Ishikawa (cell line): ENCODE data around the gene CCDC97.

Experiments used
- EP300 ChIP-seq: IDR thresholded peaks from 2 replicates; pipeline ENCODE4 v1.6.1; 2012; ENCODE audit warnings: borderline replicate concordance
- NFIC ChIP-seq: IDR thresholded peaks from 2 replicates; pipeline ENCODE4 v1.6.1; 2012
- RAD21 ChIP-seq: IDR thresholded peaks from 2 replicates; pipeline ENCODE4 v1.6.1; 2012; ENCODE audit warnings: low read depth
- TEAD4 ChIP-seq: IDR thresholded peaks from 2 replicates; pipeline ENCODE4 v1.6.1; 2012
- TF ChIP-seq, protein P1 (sequence below): IDR thresholded peaks from 2 replicates; pipeline ENCODE4 v1.6.1; 2012

DNA sequence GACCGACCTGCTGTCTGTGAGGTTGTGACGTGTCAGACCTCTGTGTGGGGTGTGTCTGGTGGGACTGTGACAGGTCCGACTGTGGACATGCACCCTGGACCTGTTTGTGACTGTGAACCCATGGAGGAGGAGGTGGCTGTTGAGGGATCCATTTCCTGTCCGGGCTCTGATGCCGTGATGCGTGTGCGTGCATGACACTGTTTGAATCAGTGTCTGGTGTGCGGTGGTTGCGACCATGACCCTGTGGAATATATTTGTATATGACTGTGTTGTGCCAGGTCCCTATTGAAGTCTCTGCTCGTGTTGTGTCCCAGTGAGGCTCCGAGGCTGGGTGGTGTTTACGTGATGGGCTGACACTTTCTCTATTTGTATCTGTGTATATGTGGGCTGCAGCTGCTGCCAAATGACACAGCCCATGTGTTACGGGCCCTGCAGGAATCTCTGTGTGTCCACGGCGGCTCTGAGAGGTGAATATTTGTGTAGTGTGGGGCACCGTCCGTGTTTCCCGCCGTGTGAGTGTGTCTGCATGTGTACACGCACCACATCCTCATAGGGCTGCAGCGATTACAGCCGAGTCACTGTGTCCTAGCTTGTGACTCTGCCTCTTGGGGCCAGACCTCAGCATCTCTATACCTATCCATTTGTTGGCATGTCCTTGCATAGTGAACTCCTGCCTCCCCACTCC, 18.3 kb downstream of the CCDC97 start:
- no peak for TF ChIP-seq RAD21
- TF ChIP-seq, protein P1, sequence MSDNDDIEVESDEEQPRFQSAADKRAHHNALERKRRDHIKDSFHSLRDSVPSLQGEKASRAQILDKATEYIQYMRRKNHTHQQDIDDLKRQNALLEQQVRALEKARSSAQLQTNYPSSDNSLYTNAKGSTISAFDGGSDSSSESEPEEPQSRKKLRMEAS: no peak
- no peak for TF ChIP-seq EP300
- TF ChIP-seq NFIC: no peak
- TF ChIP-seq TEAD4: no peak
